ENCODE results near the gene TNFRSF1A.

DNA sequence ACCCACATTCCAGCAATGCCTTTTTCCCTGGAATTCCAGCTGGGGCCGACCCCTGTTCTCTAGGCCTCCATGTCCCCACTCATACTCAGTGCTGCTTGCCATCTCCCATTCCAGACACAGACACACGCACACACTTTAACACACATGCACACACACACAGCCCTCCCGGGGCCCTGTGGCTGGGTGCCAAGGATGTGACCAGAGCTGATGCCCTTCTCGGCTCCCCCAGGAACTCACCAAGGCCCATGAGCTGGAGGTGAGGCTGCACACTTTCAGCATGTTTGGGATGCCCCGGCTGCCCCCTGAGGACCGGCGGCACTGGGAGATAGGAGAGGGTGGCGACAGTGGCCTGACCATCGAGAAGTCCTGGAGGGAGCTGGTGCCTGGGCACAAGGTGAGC lies 27.1 kb downstream of the TNFRSF1A start:
- TF ChIP-seq, protein P1, sequence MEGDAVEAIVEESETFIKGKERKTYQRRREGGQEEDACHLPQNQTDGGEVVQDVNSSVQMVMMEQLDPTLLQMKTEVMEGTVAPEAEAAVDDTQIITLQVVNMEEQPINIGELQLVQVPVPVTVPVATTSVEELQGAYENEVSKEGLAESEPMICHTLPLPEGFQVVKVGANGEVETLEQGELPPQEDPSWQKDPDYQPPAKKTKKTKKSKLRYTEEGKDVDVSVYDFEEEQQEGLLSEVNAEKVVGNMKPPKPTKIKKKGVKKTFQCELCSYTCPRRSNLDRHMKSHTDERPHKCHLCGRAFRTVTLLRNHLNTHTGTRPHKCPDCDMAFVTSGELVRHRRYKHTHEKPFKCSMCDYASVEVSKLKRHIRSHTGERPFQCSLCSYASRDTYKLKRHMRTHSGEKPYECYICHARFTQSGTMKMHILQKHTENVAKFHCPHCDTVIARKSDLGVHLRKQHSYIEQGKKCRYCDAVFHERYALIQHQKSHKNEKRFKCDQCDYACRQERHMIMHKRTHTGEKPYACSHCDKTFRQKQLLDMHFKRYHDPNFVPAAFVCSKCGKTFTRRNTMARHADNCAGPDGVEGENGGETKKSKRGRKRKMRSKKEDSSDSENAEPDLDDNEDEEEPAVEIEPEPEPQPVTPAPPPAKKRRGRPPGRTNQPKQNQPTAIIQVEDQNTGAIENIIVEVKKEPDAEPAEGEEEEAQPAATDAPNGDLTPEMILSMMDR (IDR thresholded peaks at IDR 0.05; ENCODE audit: low read depth, low read length, poor library complexity, severe bottlenecking), result no peak
- TF ChIP-seq EZH2phosphoT487 (IDR thresholded peaks at IDR 0.05; ENCODE audit: borderline replicate concordance, low read length), result no peak

Measured in DOHH2 (cell line).